NCI-H1930 (cell line): ENCODE data around the gene TMEM123.

Experiments
- DNase-seq, 2 experiments: peaks; one replicate each; lab custom pipeline; 2025; lab: John Stamatoyannopoulos, UW

The TMEM123 gene

GRCh38 chr11:102426000-102426399 lies 26.6 kb downstream of the TMEM123 start:
- DNase-seq, result no peak

- peak; percentile 72 to 81 for DNase-seq
These were observed 28.6 kb downstream of the TMEM123 start for GRCh38 chr11:102423936-102424335.

- DNase-seq, result peak; percentile 14 to 30
These were observed 29.5 kb downstream of the TMEM123 start for GRCh38 chr11:102422817-102423712.

- peak; percentile 74 to 76 for DNase-seq
These were observed 31.3 kb downstream of the TMEM123 start for GRCh38 chr11:102421261-102421660.

GRCh38 chr11:102420547-102420946 lies 32.0 kb downstream of the TMEM123 start:
- DNase-seq, result no peak

- no peak for DNase-seq
These were observed 33.4 kb downstream of the TMEM123 start for GRCh38 chr11:102419181-102419580.

- no peak for DNase-seq
These were observed 35.6 kb downstream of the TMEM123 start for GRCh38 chr11:102416976-102417375.

- no peak for DNase-seq
These were observed 37.2 kb downstream of the TMEM123 start for GRCh38 chr11:102415304-102415916.

- no peak for DNase-seq
These were observed 38.0 kb downstream of the TMEM123 start for GRCh38 chr11:102414559-102414958.

GRCh38 chr11:102413497-102413896 lies 39.1 kb downstream of the TMEM123 start:
- no peak for DNase-seq

GRCh38 chr11:102411142-102411541 lies 41.4 kb downstream of the TMEM123 start:
- no peak for DNase-seq

GRCh38 chr11:102410382-102410784 lies 42.2 kb downstream of the TMEM123 start:
- no peak for DNase-seq

- no peak for DNase-seq
These were observed 44.2 kb downstream of the TMEM123 start for GRCh38 chr11:102408339-102408738.

GRCh38 chr11:102407901-102408300 lies 44.7 kb downstream of the TMEM123 start:
- DNase-seq, result no peak

- DNase-seq, result no peak
These were observed 46.5 kb downstream of the TMEM123 start for GRCh38 chr11:102406099-102406498.

GRCh38 chr11:102405501-102405900 lies 47.1 kb downstream of the TMEM123 start:
- no peak for DNase-seq

- DNase-seq, result no peak
These were observed 50.0 kb downstream of the TMEM123 start for GRCh38 chr11:102402548-102402947.

- no peak for DNase-seq
These were observed 50.7 kb downstream of the TMEM123 start for GRCh38 chr11:102401905-102402304.

- no peak for DNase-seq
These were observed 52.0 kb downstream of the TMEM123 start for GRCh38 chr11:102400603-102401002.

GRCh38 chr11:102399189-102399588 lies 53.4 kb downstream of the TMEM123 start:
- no peak for DNase-seq

- no peak for DNase-seq
These were observed 54.3 kb downstream of the TMEM123 start for GRCh38 chr11:102398297-102398696.

GRCh38 chr11:102396708-102397563 lies 55.6 kb downstream of the TMEM123 start:
- no peak for DNase-seq
